Pancreas (tissue), 10 donors: Measurements from ENCODE around the gene HERC2. TPM values are rescaled to one million over a fixed set of nuclear protein-coding genes. Genes with fewer than 3 reads are reported as not detected.
"Not testable (repeated sequence)": the region's sequence is repeated elsewhere in the genome, so short reads cannot be mapped to it uniquely, and the experiment has no call there.

Experiments
- ATAC-seq, 4 donors: fragments of 200-7000 bp; cut with Tn5 transposase; one replicate each; pipeline versions ENCODE4 v1.8.0 to v1.9.1; 2020; ENCODE audit warnings: mild to moderate bottlenecking in 4 of 4, moderate library complexity in 4 of 4
- DNase-seq, 6 donors: peaks; one replicate each; pipeline ENCODE4 v3.0.0-alpha.2; 2020
- FAIRE-seq: peaks from 2 replicates; lab custom pipeline; 2012; peaks lifted over from hg19 to GRCh38; lab: Jason Lieb, UNC
- H3K27ac ChIP-seq, 4 donors: fragments of 200-600 bp; sonication (generic); 1 replicate in 3 of 4; 2 replicates in 1 of 4; pipeline versions ENCODE4 v1.5.0 to v1.8.0; 2020
- H3K27me3 ChIP-seq, 4 donors: fragments of 200-600 bp; one replicate each; pipeline ENCODE4 v1.8.0; 2021
- H3K36me3 ChIP-seq, 3 donors: fragments of 200-600 bp; sonication (generic) in 1 of 3; one replicate each; pipeline versions ENCODE4 v1.5.0 to v1.8.0; 2020 to 2021
- H3K4me1 ChIP-seq, 3 donors: fragments of 200-600 bp; one replicate each; pipeline ENCODE4 v1.8.0; 2021
- H3K4me3 ChIP-seq, 4 donors: fragments of 200-600 bp; sonication (generic) in 2 of 4; one replicate each; pipeline versions ENCODE4 v1.5.0 to v1.8.0; 2020 to 2021
- H3K9me3 ChIP-seq, 4 donors: fragments of 200-600 bp; one replicate each; pipeline ENCODE4 v1.8.0; 2021
- CTCF ChIP-seq, 4 donors: fragments of 200-600 bp; sonication (generic) in 3 of 4; IDR thresholded peaks; one replicate each; pipeline versions ENCODE4 v1.5.0 to v1.8.0; 2021; ENCODE audit warnings: antibody characterized with exemption in 4 of 4
- WGBS, 2 donors: extraction: QIAGEN DNeasy Blood & Tissue Kit; methylation state at CpG; one replicate each; pipeline ENCODE4 v1.1.7; 2013; 5-methylcytosine and 5-hydroxymethylcytosine counted together
- intact Hi-C, 3 donors: fragments of 100-400 bp; cut with DNase I; formaldehyde crosslinking; loops; one replicate each; pipeline versions ENCODE4 v1.11.1 to v1.14.2; 2022
- polyA plus RNA-seq, 2 donors: library from polyadenylated mRNA; stranded (reverse); fragments of 200-250 nt; gene quantifications; one replicate each; pipeline ENCODE4 v1.2.3, GENCODE V29; 2013
- total RNA-seq, 6 donors: library from RNA; stranded (reverse); fragmentation: NEBNext Ultra II Directional in 4 of 6; extraction: Animal tissue kit (Norgen Biotek cat#: 25700) in 4 of 6; gene quantifications; one replicate each; pipeline versions ENCODE4 v1.2.1 to v1.2.4, GENCODE V29; 2021 to 2023
- donor health status: healthy with polysubstance abuse.
- donor health status: DM: no; HTN: no; CAD: no; lungs with moderate emphysema.
- donor health status: DM: no; HTN: no; CAD: no.
- donor health status: control.
- donor health status: control.
- donor health status: Bipolar disorder and iron deficiency.
- donor health status: DM: yes; HTN: yes; CAD: no.
- donor health status: DM: no; HTN: no; CAD: no.
- donor health status: DM: no; HTN: no; CAD: no.
- donor health status: DM: yes; HTN: yes; CAD: no.

HERC2 gene
- total and polyA plus RNA-seq, 8 donors: 23.7 to 38.7 (median 26.4) TPM

- TF ChIP-seq CTCF (IDR thresholded peaks at IDR 0.05): no peak
- H3K27me3 ChIP-seq: no peaks in the 10 kb centered on the region
- 96 to 100% methylated on average over 3 of the region's 3 CpGs for WGBS, 2 donors
- no peaks in the 10 kb centered on the region for H3K9me3 ChIP-seq
- H3K27ac ChIP-seq: no peak overlapping the region
- DNase-seq: no peak
- H3K4me1 ChIP-seq: no peaks in the 10 kb centered on the region
- peaks cover 3 to 40% (median 17%) of the 10 kb centered on the region in 3 donors for H3K36me3 ChIP-seq
- H3K4me3 ChIP-seq: no peak overlapping the region
- no peak for FAIRE-seq
- intact Hi-C loops: no loop called here
- ATAC-seq: no peak
These were observed 157.1 kb downstream of the HERC2 start for GRCh38 chr15:28164876-28165275.

GRCh38 chr15:28154283-28154682 lies 167.7 kb downstream of the HERC2 start:
- no peaks in the 10 kb centered on the region for H3K9me3 ChIP-seq
- no peak for ATAC-seq

DNA sequence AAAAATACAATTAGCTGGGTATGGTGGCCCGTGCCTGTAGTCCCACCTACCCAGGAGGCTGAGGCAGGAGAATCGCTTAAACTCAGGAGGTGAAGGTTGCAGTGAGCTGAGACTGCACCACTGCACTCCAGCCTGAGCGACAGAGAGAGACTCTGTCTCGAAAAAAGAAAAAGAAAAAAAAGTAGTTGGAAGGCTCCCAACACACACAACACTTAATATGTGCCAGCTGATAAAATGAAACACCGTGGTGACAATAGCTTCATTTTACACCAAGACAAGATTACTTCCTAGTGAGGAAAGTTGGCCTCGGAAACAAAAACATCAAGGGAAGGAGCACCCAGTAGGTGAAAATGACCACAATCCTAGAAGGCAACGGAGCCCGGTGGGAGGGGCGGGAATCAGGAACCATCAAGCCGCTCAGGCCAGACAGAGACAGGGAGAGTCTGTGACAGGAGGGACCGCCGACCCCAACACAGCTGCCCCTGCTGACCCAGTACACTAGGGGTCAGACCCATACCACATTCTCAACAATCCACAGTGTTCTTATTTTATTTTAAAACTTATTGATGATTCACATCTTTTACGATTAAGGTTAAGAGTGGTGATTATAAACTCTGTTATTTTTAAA lies 168.4 kb downstream of the HERC2 start:
- intact Hi-C loops: no loop called here
- H3K9me3 ChIP-seq: no peaks in the 10 kb centered on the region
- H3K27ac ChIP-seq: no peak overlapping the region
- no peak for FAIRE-seq
- H3K27me3 ChIP-seq: no peaks in the 10 kb centered on the region
- H3K36me3 ChIP-seq: no peaks in the 10 kb centered on the region
- ATAC-seq: peak in 2 of 4 donors; percentile 57 to 75
- peaks cover 0 to 2% (median 0%) of the 10 kb centered on the region in 3 donors for H3K4me1 ChIP-seq
- 47 to 48% methylated on average over 13 of the region's 13 CpGs for WGBS, 2 donors
- no peak overlapping the region for H3K4me3 ChIP-seq
- TF ChIP-seq CTCF (IDR thresholded peaks at IDR 0.05): no peak
- DNase-seq: no peak

More at GRCh38 chr15:28154283-28154682, 167.7 kb downstream of the HERC2 start:
- TF ChIP-seq CTCF (IDR thresholded peaks at IDR 0.05): no peak
- Histone ChIP-seq H3K4me1 (peaks cover 0 to 2% (median 0%) of the 10 kb centered on the region in 3 donors), H3K4me3 (no peak overlapping the region), H3K27me3 (no peaks in the 10 kb centered on the region), H3K36me3 (no peaks in the 10 kb centered on the region), H3K27ac (no peak overlapping the region)
- DNase-seq: no peak
- 69 to 78% methylated on average over 4 of the region's 4 CpGs for WGBS, 2 donors
- intact Hi-C loops: no loop called here
- no peak for FAIRE-seq

GRCh38 chr15:28152538-28152923 lies 169.4 kb downstream of the HERC2 start:
- DNase-seq, FAIRE-seq, intact Hi-C loops, H3K27ac ChIP-seq, H3K9me3 ChIP-seq, H3K4me3 ChIP-seq, H3K27me3 ChIP-seq, H3K36me3 ChIP-seq, ATAC-seq, H3K4me1 ChIP-seq: not testable (repeated sequence)
- 91 to 96% methylated on average over 8 of the region's 8 CpGs for WGBS, 2 donors

- H3K27me3 ChIP-seq, H3K4me3 ChIP-seq, FAIRE-seq, H3K36me3 ChIP-seq, H3K4me1 ChIP-seq, DNase-seq, intact Hi-C loops, H3K27ac ChIP-seq, H3K9me3 ChIP-seq: not testable (repeated sequence)
- peak in 2 of 4 donors; percentile 44 to 61 for ATAC-seq
- 77 to 83% methylated on average over 7 to 9 of the region's 9 CpGs for WGBS, 2 donors
These were observed 170.0 kb downstream of the HERC2 start for GRCh38 chr15:28151864-28152537.

DNA sequence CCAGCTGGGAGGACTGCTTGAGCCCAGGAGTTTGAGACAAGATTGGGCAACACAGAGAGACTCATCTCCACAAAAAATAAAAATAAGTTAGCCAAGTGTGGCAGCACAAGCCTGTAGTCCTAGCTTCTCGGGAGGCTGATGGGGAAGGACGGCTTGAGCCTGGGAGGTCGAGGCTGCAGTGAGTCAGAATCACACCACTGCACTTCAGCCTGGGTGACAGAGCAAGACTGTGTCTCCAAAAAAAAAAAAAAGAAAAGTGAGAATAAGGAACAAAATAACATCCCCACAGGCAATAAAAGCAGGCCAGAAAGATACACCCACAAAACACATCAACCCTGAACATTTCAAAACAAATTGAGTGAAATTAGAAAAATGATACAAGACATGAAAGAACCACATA lies 174.2 kb downstream of the HERC2 start:
- Histone ChIP-seq H3K27ac (no peak overlapping the region), H3K27me3 (no peaks in the 10 kb centered on the region), H3K4me1 (no peaks in the 10 kb centered on the region), H3K9me3 (no peaks in the 10 kb centered on the region), H3K36me3 (peaks cover 0 to 31% (median 0%) of the 10 kb centered on the region in 3 donors), H3K4me3 (no peak overlapping the region)
- ATAC-seq (no peak), FAIRE-seq (no peak), DNase-seq (no peak)
- intact Hi-C loops: no loop called here
- no peak for TF ChIP-seq CTCF (IDR thresholded peaks at IDR 0.05)
- WGBS, 2 donors: 98 to 99% methylated on average over 3 of the region's 3 CpGs

GRCh38 chr15:28145419-28145818 lies 176.6 kb downstream of the HERC2 start:
- peaks cover 0 to 49% (median 5%) of the 10 kb centered on the region in 3 donors for H3K36me3 ChIP-seq
- 88 to 89% methylated on average over 4 of the region's 4 CpGs for WGBS, 2 donors
- H3K27me3 ChIP-seq, intact Hi-C loops, H3K27ac ChIP-seq, ATAC-seq, H3K9me3 ChIP-seq, DNase-seq, H3K4me1 ChIP-seq, H3K4me3 ChIP-seq, FAIRE-seq: not testable (repeated sequence)
